DND-41 (cell line): ENCODE results near the gene CHRNB2.

ENCODE experiments used
- ATAC-seq: fragments of 200-7000 bp; cut with Tn5 transposase; 3 replicates; pipeline ENCODE4 v1.9.1; 2021; ENCODE audit warnings: low read depth; ENCODE audit not compliant: insufficient read depth
- DNase-seq: peaks from one replicate; pipeline ENCODE4 v3.0.0-alpha.2; 2020
- H2AFZ ChIP-seq: 2 replicates; pipeline ENCODE4 v1.6.0; 2012; ENCODE audit warnings: low read depth, low read length
- H3K27ac ChIP-seq: 2 replicates; pipeline ENCODE4 v1.5.1; 2012; ENCODE audit warnings: low read length, inconsistent platforms
- H3K27me3 ChIP-seq: fragments of 200-600 bp; sonication (generic); 2 replicates; pipeline ENCODE4 v1.6.0; 2012; ENCODE audit warnings: low read length, mild to moderate bottlenecking, inconsistent platforms; ENCODE audit not compliant: insufficient read depth, poor library complexity
- H3K36me3 ChIP-seq: 2 replicates; pipeline ENCODE4 v1.5.1; 2012; ENCODE audit warnings: low read length, inconsistent platforms; ENCODE audit not compliant: insufficient read depth
- H3K4me1 ChIP-seq: 2 replicates; pipeline ENCODE4 v1.5.1; 2012; ENCODE audit warnings: mild to moderate bottlenecking, low read length; ENCODE audit not compliant: insufficient read depth
- H3K4me2 ChIP-seq: 2 replicates; pipeline ENCODE4 v1.6.0; 2012; ENCODE audit warnings: mild to moderate bottlenecking, moderate library complexity, low read length, inconsistent platforms; ENCODE audit not compliant: insufficient read depth
- H3K4me3 ChIP-seq, 2 experiments: fragments of 200-600 bp in 1 of 2; shearing (Covaris generic) in 1 of 2; 2 replicates each; pipeline ENCODE4 v1.5.1; 2012 to 2016; ENCODE audit warnings: inconsistent platforms in 2 of 2, low read length in 2 of 2, mild to moderate bottlenecking in 2 of 2, low read depth in 1 of 2, moderate library complexity in 1 of 2
- H3K79me2 ChIP-seq: 2 replicates; pipeline ENCODE4 v1.6.0; 2012; ENCODE audit warnings: low read length, inconsistent platforms; ENCODE audit not compliant: insufficient read depth
- H3K9ac ChIP-seq: 2 replicates; pipeline ENCODE4 v1.6.0; 2012; ENCODE audit warnings: low read depth, mild to moderate bottlenecking, inconsistent platforms, low read length, moderate library complexity
- H3K9me3 ChIP-seq: 2 replicates; pipeline ENCODE4 v1.5.1; 2012; ENCODE audit warnings: low read length, moderate library complexity, mild to moderate bottlenecking, inconsistent platforms; ENCODE audit not compliant: insufficient read depth, severe bottlenecking
- H4K20me1 ChIP-seq: 2 replicates; pipeline ENCODE4 v1.6.0; 2012; ENCODE audit warnings: low read length; ENCODE audit not compliant: insufficient read depth
- CTCF ChIP-seq: IDR thresholded peaks from 2 replicates; pipeline ENCODE4 v1.5.1; 2012; ENCODE audit warnings: borderline replicate concordance, low read length, moderate library complexity, mild to moderate bottlenecking; ENCODE audit not compliant: poor library complexity, severe bottlenecking; ENCODE audit errors: extremely low read depth
- EZH2 ChIP-seq: IDR thresholded peaks from 3 replicates; pipeline ENCODE4 v1.6.1; 2012; ENCODE audit warnings: borderline replicate concordance, low read depth, mild to moderate bottlenecking, moderate library complexity, low read length, inconsistent platforms; ENCODE audit not compliant: severe bottlenecking

CHRNB2 gene

GRCh38 chr1:154593390-154593789 lies 25.8 kb downstream of the CHRNB2 start:
- Histone ChIP-seq H3K9ac (no peak overlapping the region), H3K4me2 (no peak overlapping the region), H3K79me2 (peaks cover 2% of the 10 kb centered on the region), H3K27ac (no peak overlapping the region), H2AFZ (no peak overlapping the region), H3K4me1 (no peaks in the 10 kb centered on the region), H3K27me3 (no peaks in the 10 kb centered on the region), H3K4me3 (no peak overlapping the region), H3K9me3 (no peaks in the 10 kb centered on the region), H3K36me3 (peaks cover 96% of the 10 kb centered on the region), H4K20me1 (peaks cover 34% of the 10 kb centered on the region)
- ATAC-seq (no peak), DNase-seq (no peak)
- TF ChIP-seq EZH2 (no peak), CTCF (no peak)

GRCh38 chr1:154594811-154595210 lies 27.2 kb downstream of the CHRNB2 start:
- no peak for TF ChIP-seq EZH2
- no peak for TF ChIP-seq CTCF
- Histone ChIP-seq H3K9me3 (no peaks in the 10 kb centered on the region), H2AFZ (no peak overlapping the region), H3K9ac (no peak overlapping the region), H3K27ac (no peak overlapping the region), H3K4me2 (no peak overlapping the region), H3K4me1 (no peaks in the 10 kb centered on the region), H3K36me3 (peaks cover 96% of the 10 kb centered on the region), H3K79me2 (peaks cover 15% of the 10 kb centered on the region), H3K4me3 (no peak overlapping the region), H4K20me1 (peaks cover 44% of the 10 kb centered on the region), H3K27me3 (no peaks in the 10 kb centered on the region)
- ATAC-seq (no peak), DNase-seq (no peak)

GRCh38 chr1:154595621-154596020 lies 28.0 kb downstream of the CHRNB2 start:
- Histone ChIP-seq H3K4me2 (no peak overlapping the region), H3K27ac (no peak overlapping the region), H3K36me3 (peaks cover 93% of the 10 kb centered on the region), H3K9ac (no peak overlapping the region), H3K4me3 (no peak overlapping the region), H3K4me1 (no peaks in the 10 kb centered on the region), H2AFZ (no peak overlapping the region), H3K79me2 (peaks cover 19% of the 10 kb centered on the region), H3K27me3 (no peaks in the 10 kb centered on the region), H3K9me3 (no peaks in the 10 kb centered on the region), H4K20me1 (peaks cover 42% of the 10 kb centered on the region)
- no peak for TF ChIP-seq CTCF
- TF ChIP-seq EZH2 = no peak
- no peak for ATAC-seq
- DNase-seq = no peak
